HG03097 (cell line): Measurements from ENCODE around the gene INSR.
"Not testable (repeated sequence)": the region's sequence is repeated elsewhere in the genome, so short reads cannot be mapped to it uniquely, and the experiment has no call there.

Experiments
- ATAC-seq: cut with Tn5 transposase; IDR thresholded peaks from one replicate; pipeline ENCODE4 v1.9.1; 2021; ENCODE audit not compliant: unreplicated experiment, low FRiP score

The INSR gene

GRCh38 chr19:7258840-7259395, 35.3 kb downstream of the INSR start:
- no peak for ATAC-seq

- no peak for ATAC-seq
Measured at GRCh38 chr19:7258041-7258839, 36.0 kb downstream of the INSR start.

GRCh38 chr19:7257148-7258040, 36.8 kb downstream of the INSR start:
- ATAC-seq = no peak

- no peak for ATAC-seq
Measured at GRCh38 chr19:7255631-7256030, 38.6 kb downstream of the INSR start.

DNA sequence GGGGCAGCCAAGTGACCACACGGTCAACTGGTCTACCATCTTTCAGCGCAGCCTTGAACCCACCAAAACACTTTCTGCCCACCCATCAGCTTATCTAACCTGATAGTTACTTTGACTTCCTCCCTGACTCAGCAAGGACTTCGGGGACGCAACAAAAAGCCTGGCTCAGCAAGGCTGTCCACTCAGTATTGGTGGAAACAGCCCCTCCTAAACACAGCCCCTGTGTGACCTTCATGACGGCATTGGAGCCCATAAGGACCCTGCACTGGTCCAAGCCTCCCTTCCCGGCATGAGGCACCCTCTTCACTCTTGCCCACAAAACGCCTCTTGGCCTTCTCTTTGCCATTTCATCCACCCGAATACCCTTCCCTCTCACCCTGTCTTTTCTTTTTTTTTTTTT, 39.1 kb downstream of the INSR start:
- no peak for ATAC-seq

DNA sequence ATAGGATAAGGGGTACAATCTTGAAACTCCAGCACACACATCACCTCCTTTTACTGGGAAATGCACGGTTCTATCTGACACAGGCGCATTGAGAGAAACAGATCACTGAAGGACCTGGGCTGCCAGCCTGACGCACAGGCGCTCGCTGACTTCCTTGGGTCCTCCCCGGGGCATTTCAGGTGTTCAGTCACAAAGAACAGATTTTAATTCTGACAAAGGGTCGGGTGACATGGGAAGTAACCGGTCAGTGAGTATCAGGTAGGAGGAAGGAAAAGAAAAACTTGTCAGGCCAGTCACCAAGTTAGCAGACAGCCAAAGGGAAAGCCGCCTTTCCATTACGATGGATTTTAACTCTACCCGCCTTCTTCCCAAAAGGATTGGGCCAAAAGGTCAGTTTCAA, 39.6 kb downstream of the INSR start:
- no peak for ATAC-seq

DNA sequence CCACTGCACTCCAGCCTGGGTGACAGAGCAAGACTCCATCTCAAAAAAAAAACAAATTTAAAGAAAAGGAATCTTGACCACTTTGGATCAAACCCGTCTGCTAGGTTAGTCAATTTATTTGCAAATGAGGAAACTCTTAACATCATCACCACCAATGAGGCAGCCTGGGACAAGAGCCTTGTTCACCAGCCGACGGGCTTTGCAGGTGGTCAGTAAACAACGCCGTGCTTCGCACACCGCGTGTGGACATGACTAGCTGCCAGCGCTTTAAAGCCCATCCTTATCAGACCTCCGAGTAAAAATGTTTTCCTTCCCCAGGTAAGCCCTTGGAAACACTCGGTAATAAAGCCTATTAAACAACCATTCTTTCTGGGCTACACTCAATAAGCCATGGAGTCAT, 41.9 kb downstream of the INSR start:
- ATAC-seq = no peak

DNA sequence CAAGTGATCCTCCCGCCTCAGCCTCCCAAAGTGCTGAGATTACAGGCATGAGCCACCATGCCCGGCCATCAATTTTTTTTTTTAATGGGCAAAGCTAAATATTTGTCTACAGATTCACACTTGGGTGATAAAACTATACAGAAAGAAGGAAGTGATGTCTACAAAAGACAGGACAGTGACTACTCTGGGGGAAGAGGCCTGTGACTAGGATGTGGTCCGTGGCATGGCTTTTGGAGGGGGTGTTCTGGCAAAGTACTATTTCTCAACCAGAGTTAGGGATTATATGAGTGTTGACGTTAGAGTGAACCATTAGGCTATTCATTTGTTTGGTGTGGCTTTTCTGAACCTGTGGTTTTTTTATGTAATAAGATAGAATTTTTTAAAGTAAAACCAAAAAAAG, 42.7 kb downstream of the INSR start:
- no peak for ATAC-seq

DNA sequence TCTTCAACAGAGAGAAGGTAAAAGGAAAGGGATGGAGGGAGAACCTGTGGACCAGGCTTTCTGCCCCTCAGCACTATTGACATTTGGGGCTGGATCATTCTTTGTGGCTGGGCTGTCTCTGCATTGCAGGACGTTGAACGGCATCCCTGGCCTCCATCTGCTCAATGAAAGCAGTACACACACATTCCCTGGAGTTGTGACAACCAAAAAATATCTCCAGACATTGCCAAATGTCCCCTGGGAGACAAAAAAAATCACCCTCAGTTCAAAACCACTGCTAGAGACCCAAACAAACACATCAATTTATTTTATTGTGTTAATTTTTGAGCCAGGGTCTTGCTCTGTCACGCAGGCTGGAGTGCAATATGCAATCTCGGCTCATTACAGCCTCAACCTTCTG, 43.3 kb downstream of the INSR start:
- no peak for ATAC-seq

GRCh38 chr19:7250057-7250596, 44.1 kb downstream of the INSR start:
- no peak for ATAC-seq

DNA sequence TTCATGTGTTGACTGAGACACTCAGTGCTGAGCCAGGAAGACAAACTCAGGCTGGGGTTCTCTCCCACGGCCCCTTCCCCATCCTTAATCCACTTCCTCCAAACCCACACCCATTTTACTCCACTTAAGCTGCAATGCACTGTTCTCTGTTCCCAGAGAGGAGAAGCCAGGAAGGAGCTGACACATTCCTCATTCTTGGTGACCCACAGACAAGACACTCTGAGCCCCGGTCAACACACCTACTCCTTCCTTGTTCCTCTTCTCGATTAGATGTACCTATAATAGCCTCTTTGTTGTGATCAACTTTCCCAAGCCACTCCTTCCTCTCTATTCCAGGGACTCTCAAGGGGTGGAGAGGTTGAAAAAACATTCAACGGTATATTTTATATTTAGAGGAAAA, 47.1 kb downstream of the INSR start:
- ATAC-seq = no peak

DNA sequence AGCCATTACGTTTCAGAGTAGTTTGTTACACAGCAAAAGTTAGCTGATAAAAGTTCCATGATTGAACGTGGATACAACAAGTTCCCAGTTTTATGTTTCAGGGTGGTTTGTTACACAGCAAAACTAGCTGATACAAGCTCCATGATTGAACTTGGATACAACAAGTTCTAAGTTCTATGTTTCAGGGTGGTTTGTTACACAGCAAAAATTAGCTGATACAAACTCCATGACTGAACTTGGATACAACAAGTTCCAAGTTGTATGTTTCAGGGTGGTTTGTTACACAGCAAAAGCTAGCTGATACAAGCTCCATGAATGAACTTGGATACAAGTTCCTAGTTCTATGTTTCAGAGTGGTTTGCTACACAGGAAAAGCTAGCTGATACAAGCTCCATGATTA, 47.6 kb downstream of the INSR start:
- no peak for ATAC-seq

GRCh38 chr19:7242601-7243258, 51.5 kb downstream of the INSR start:
- ATAC-seq = no peak

- ATAC-seq = no peak
Measured at GRCh38 chr19:7238051-7238450, 56.2 kb downstream of the INSR start.

DNA sequence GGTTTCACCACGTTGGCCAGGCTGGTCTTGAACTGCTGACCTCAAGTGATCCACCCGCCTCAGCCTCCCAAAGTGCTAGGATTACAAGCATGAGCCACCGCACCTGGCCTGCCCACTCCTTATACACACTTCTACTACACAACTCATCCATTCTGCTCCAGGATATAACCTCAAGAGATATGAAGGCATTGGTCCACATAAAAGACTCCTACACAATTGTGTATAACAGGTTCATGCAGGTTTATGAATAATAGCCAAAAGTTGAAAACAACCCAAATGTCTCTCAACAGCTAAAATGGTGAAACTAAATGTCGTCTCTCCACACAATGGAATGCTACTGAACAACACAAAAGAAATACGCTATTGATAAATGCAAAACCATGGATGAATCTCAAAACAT, 58.1 kb downstream of the INSR start:
- ATAC-seq = no peak

- no peak for ATAC-seq
Measured at GRCh38 chr19:7230826-7231225, 63.4 kb downstream of the INSR start.

DNA sequence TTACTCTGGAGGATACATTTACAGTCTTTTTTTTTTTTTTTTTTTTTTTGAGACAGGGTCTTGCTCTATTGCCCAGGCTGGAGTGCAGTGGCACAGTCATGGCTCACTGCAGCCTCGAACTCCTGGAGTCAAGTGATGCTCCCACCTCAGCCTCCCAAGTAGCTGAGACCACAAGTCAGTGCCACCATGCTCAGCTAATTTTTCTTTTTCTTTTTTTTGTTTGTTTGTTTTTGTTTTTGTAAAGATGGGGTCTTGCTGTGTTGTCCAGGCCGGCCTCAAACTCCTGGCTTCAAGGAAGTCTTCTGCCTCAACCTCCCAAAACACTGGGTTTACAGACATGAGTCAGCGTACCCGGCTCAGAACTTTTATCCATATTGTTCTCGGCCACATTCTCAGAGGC, 64.5 kb downstream of the INSR start:
- ATAC-seq = no peak

DNA sequence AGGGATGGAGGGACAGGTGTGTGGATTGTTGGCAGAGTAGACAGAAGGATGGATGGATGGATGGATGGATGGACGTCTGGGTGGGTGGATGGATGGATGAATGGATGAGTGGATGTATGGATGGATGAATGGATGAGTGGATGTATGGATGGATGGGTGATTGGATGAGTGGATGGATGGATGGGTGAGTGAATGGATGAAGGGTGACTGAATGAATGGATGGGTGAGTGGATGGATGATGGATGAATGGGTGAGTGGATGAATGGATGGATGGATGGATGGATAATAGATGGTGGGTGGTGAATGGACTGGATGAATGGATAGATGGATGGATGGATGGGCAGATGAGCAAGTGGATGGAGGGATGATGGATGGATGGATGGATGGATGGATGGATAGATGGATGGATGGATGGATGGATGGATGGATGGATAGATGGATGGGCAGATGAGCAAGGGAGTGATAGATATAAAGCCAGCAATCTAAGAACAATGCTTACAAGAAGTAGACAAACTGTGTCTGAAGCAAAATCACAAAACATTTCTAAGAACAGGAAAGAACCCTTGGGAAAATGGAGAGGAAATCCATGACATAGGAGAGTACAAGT, 65.2 kb downstream of the INSR start:
- ATAC-seq = no peak

GRCh38 chr19:7227735-7228134, 66.5 kb downstream of the INSR start:
- ATAC-seq = no peak

DNA sequence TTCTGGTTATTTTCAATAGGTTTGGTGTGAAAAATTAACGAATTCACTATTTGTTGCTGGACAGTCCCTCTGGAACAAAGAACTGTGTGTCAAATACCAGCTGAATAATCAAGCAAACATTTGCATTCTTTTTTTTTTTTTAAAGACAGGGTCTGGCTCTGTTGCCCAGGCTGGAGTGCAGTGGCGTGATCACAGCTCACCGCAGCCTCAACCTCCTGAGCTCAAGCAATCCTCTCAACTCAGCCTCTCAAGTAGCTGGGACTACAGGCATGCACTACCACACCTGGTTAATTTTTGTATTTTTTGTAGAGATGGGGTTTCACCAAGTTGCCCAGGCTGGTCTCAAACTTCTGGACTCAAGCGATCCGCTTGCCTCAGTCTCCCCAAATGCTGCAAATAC, 67.1 kb downstream of the INSR start:
- ATAC-seq = not testable (repeated sequence)
